Naive B cell (primary cell): Measurements from ENCODE around the gene GPR89B. TPM values are rescaled to one million over a fixed set of nuclear protein-coding genes. Genes with fewer than 3 reads are reported as not detected.
"Not testable (repeated sequence)": the region's sequence is repeated elsewhere in the genome, so short reads cannot be mapped to it uniquely, and the experiment has no call there.

Experiments used
- ATAC-seq, 2 donors: fragments of 150-1000 bp; cut with Tn5 transposase; 2 replicates each; pipeline ENCODE4 v1.10.0; 2021; ENCODE audit warnings: low read depth in 2 of 2, mild to moderate bottlenecking in 2 of 2, moderate library complexity in 2 of 2
- DNase-seq: peaks from one replicate; pipeline ENCODE4 v3.0.0; 2022
- H3K27ac Mint-ChIP-seq, 6 donors: one replicate each; pipeline ENCODE4 v1.8.0; 2020 to 2022; ENCODE audit warnings: mild to moderate bottlenecking in 6 of 6, mixed read lengths in 6 of 6, moderate library complexity in 5 of 6, inconsistent platforms in 2 of 6
- H3K27me3 Mint-ChIP-seq, 3 donors: one replicate each; pipeline ENCODE4 v1.8.0; 2021 to 2022; ENCODE audit warnings: mixed read lengths in 3 of 3, mild to moderate bottlenecking in 1 of 3
- H3K36me3 Mint-ChIP-seq, 2 donors: one replicate each; pipeline ENCODE4 v1.8.0; 2020 to 2022; ENCODE audit warnings: mixed read lengths in 2 of 2, inconsistent platforms in 1 of 2, mild to moderate bottlenecking in 1 of 2
- H3K4me1 Mint-ChIP-seq, 3 donors: one replicate each; pipeline ENCODE4 v1.8.0; 2020 to 2022; ENCODE audit warnings: mixed read lengths in 3 of 3, inconsistent platforms in 1 of 3, mild to moderate bottlenecking in 1 of 3, moderate library complexity in 1 of 3
- H3K4me3 Mint-ChIP-seq, 8 donors: one replicate each; pipeline ENCODE4 v1.8.0; 2020 to 2022; ENCODE audit warnings: mild to moderate bottlenecking in 8 of 8, mixed read lengths in 8 of 8, moderate library complexity in 8 of 8, inconsistent platforms in 2 of 8
- H3K9me3 Mint-ChIP-seq, 7 donors: one replicate each; pipeline ENCODE4 v1.8.0; 2020 to 2022; ENCODE audit warnings: mixed read lengths in 7 of 7, mild to moderate bottlenecking in 5 of 7, inconsistent platforms in 2 of 7, moderate library complexity in 1 of 7
- polyA plus RNA-seq, 6 donors: library from polyadenylated mRNA; unstranded; fragments of 300-500 nt; fragmentation: Illumina TruSeq; gene quantifications; one replicate each; pipeline ENCODE4 v1.2.3, GENCODE V29; 2021; ENCODE audit warnings: low read depth in 6 of 6

The GPR89B gene
- polyA plus RNA-seq, 6 donors from 2014 or later: 10.5 to 19.0 (median 12.8) TPM

GRCh38 chr1:147907786-147908509, 20.3 kb upstream of the GPR89B start:
- H3K27me3 Mint-ChIP-seq: peaks cover 13 to 29% (median 24%) of the 10 kb centered on the region in 3 donors
- H3K4me3 Mint-ChIP-seq: no peak overlapping the region
- ATAC-seq (no peak), DNase-seq (no peak)
- no peaks in the 10 kb centered on the region for H3K36me3 Mint-ChIP-seq
- H3K9me3 Mint-ChIP-seq: no peaks in the 10 kb centered on the region
- no peaks in the 10 kb centered on the region for H3K4me1 Mint-ChIP-seq
- H3K27ac Mint-ChIP-seq: no peak overlapping the region

- ATAC-seq (no peak), DNase-seq (no peak)
- Mint-ChIP-seq H3K27ac (no peak overlapping the region), H3K9me3 (no peaks in the 10 kb centered on the region), H3K36me3 (no peaks in the 10 kb centered on the region), H3K4me1 (no peaks in the 10 kb centered on the region), H3K27me3 (peaks cover 28 to 62% (median 60%) of the 10 kb centered on the region in 3 donors), H3K4me3 (no peak overlapping the region)
These were observed 15.7 kb upstream of the GPR89B start for GRCh38 chr1:147912553-147912952.

DNA sequence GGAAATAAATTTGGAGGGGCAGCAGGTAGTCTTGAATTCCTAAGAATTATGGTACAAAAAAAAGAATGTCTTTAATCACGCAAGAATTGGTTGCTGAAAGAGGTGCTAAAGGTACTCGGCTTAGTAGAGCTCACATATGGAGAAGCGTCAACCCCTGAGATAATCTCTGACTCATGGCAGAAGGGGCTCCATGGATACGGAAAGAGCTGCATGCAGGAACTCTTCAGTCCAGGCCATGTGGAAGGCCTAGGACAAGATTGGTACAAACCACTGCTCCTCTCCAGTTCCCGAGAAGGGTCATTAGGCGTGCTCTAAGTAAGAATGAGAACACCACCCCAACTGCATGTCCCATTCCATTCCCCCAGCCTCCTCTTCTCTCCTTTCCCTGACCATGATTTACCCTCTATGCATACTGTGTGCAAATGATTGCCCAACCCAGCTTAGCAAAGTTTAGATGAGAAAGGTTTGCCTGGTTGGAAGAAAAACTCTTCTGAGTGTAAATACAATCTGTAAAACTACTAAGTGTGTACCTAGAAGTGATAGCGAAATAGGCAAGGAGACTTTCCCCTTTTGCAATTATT, 14.8 kb upstream of the GPR89B start:
- DNase-seq (no peak), ATAC-seq (no peak)
- no peak overlapping the region for H3K27ac Mint-ChIP-seq
- H3K4me3 Mint-ChIP-seq: no peak overlapping the region
- H3K9me3 Mint-ChIP-seq: no peaks in the 10 kb centered on the region
- no peaks in the 10 kb centered on the region for H3K4me1 Mint-ChIP-seq
- peaks cover 31 to 61% (median 57%) of the 10 kb centered on the region in 3 donors for H3K27me3 Mint-ChIP-seq
- H3K36me3 Mint-ChIP-seq: no peaks in the 10 kb centered on the region

GRCh38 chr1:147919896-147920295, 8.3 kb upstream of the GPR89B start:
- Mint-ChIP-seq H3K4me1 (no peaks in the 10 kb centered on the region), H3K27me3 (peaks cover 19 to 28% (median 25%) of the 10 kb centered on the region in 3 donors), H3K36me3 (no peaks in the 10 kb centered on the region), H3K4me3 (no peak overlapping the region), H3K27ac (peak overlapping the region in 1 of 6 donors; percentile 60), H3K9me3 (no peaks in the 10 kb centered on the region)
- no peak for DNase-seq
- ATAC-seq: no peak

GRCh38 chr1:147924813-147925212, 3.4 kb upstream of the GPR89B start:
- ATAC-seq: no peak
- Mint-ChIP-seq H3K4me1 (peaks cover 0 to 3% (median 0%) of the 10 kb centered on the region in 3 donors), H3K27me3 (peaks cover 0 to 8% (median 2%) of the 10 kb centered on the region in 3 donors), H3K9me3 (no peaks in the 10 kb centered on the region), H3K4me3 (no peak overlapping the region), H3K36me3 (no peaks in the 10 kb centered on the region), H3K27ac (no peak overlapping the region)
- DNase-seq: no peak

DNA sequence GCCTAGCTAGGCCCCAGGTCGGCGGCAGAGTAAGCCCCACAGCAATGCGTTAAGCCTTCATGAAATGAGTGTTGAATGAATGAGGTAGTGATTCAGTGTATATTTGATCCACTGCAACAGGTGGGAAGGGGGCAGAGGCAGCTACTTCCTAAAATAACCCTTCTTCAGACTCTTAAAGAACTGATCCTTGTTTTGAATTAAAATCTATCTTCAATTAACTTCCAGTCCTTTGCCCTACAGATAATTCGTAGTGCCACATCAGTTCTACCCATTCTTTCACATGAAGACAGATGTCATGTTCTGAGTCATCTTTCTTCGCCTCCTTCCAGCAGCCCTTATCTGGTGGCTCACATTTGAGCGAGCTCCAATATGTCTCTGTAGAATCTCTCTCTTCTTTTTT, 1.0 kb upstream of the GPR89B start:
- not testable (repeated sequence) for H3K27me3 Mint-ChIP-seq, H3K4me3 Mint-ChIP-seq

DNA sequence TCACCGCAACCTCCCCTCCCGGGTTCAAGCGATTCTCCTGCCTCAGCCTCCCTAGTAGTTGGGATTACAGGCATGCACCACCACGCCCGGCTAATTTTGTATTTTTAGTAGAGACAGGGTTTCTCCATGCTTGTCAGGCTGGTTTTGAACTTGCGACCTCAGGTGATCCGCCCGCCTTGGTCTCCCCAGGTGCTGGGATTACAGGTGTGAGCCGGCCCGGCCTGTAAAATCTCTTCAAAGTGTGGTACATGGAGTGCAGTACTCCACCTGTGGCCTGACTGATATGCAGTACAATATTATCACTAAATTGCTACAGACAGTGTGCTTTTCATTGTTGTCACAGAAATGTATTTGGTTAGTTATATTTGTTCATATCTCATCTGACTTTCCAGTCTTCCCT, 531 bp upstream of the GPR89B start:
- H3K36me3 Mint-ChIP-seq, H3K9me3 Mint-ChIP-seq, DNase-seq, H3K4me3 Mint-ChIP-seq, H3K27me3 Mint-ChIP-seq, ATAC-seq: not testable (repeated sequence)
- Mint-ChIP-seq H3K27ac (peak overlapping the region in 1 of 6 donors; percentile 59), H3K4me1 (peaks cover 12 to 13% (median 13%) of the 10 kb centered on the region in 3 donors)

More for the DNA sequence above, 1.0 kb upstream of the GPR89B start:
- not testable (repeated sequence) for ATAC-seq, H3K36me3 Mint-ChIP-seq, DNase-seq, H3K27ac Mint-ChIP-seq, H3K9me3 Mint-ChIP-seq
- H3K4me1 Mint-ChIP-seq: peaks cover 11 to 13% (median 12%) of the 10 kb centered on the region in 3 donors

DNA sequence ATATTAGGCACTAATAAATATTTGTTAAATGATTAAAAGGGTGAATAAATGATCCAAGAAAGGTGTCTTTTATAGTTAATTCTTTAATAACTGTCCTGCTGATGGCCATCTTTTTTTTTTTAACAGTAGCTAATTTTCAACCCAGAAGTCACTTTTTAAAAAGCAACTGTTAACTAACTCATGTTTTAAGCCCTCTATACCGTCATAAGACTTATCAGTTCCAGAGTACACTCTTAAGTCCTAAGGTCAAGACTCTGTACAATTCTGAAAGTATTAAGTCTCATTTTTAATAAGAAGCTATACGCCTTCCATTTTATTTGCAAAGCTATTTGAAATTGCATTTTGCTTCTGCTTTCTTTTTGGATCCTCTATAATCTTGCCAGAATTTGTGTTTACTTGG, 2.9 kb downstream of the GPR89B start:
- H3K27ac Mint-ChIP-seq, H3K36me3 Mint-ChIP-seq, H3K27me3 Mint-ChIP-seq, H3K9me3 Mint-ChIP-seq, DNase-seq, ATAC-seq: not testable (repeated sequence)
- H3K4me1 Mint-ChIP-seq: peaks cover 12 to 16% (median 13%) of the 10 kb centered on the region in 3 donors
- H3K4me3 Mint-ChIP-seq: peak overlapping the region in 3 of 8 donors; percentile 43 to 83 (median 59)

GRCh38 chr1:147935296-147935695, 7.1 kb downstream of the GPR89B start:
- not testable (repeated sequence) for H3K27me3 Mint-ChIP-seq, H3K4me3 Mint-ChIP-seq, H3K9me3 Mint-ChIP-seq, H3K36me3 Mint-ChIP-seq, ATAC-seq, DNase-seq, H3K27ac Mint-ChIP-seq
- peaks cover 8 to 14% (median 8%) of the 10 kb centered on the region in 3 donors for H3K4me1 Mint-ChIP-seq

GRCh38 chr1:147940456-147940855, 12.2 kb downstream of the GPR89B start:
- H3K9me3 Mint-ChIP-seq, H3K4me1 Mint-ChIP-seq, ATAC-seq, DNase-seq, H3K27me3 Mint-ChIP-seq, H3K27ac Mint-ChIP-seq, H3K36me3 Mint-ChIP-seq, H3K4me3 Mint-ChIP-seq: not testable (repeated sequence)

GRCh38 chr1:147942563-147942962, 14.3 kb downstream of the GPR89B start:
- H3K27me3 Mint-ChIP-seq, DNase-seq, H3K4me1 Mint-ChIP-seq, ATAC-seq, H3K4me3 Mint-ChIP-seq, H3K9me3 Mint-ChIP-seq, H3K36me3 Mint-ChIP-seq, H3K27ac Mint-ChIP-seq: not testable (repeated sequence)

DNA sequence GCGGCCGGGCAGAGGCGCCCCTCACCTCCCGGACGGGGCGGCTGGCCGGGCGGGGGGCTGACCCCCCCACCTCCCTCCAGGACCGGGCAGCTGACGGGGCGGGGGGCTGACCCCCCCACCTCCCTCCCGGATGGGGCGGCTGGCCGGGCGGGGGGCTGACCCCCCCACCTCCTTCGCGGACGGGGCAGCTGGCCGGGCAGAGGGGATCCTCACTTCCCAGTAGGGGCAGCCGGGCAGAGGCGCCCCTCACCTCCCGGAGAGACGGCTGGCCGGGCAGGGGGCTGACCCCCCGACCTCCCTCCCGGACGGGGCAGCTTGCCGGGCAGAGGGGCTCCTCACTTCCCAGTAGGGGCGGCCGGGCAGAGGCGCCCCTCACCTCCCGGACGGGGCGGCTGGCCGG, 21.3 kb downstream of the GPR89B start:
- H3K9me3 Mint-ChIP-seq, ATAC-seq, H3K27ac Mint-ChIP-seq, DNase-seq, H3K4me3 Mint-ChIP-seq, H3K27me3 Mint-ChIP-seq, H3K36me3 Mint-ChIP-seq: not testable (repeated sequence)
- H3K4me1 Mint-ChIP-seq: peaks cover 0 to 17% (median 5%) of the 10 kb centered on the region in 3 donors

- not testable (repeated sequence) for H3K27me3 Mint-ChIP-seq, H3K36me3 Mint-ChIP-seq, H3K9me3 Mint-ChIP-seq, H3K4me3 Mint-ChIP-seq, ATAC-seq, H3K4me1 Mint-ChIP-seq, H3K27ac Mint-ChIP-seq, DNase-seq
These were observed 30.7 kb downstream of the GPR89B start for GRCh38 chr1:147958906-147959305.

- not testable (repeated sequence) for H3K27ac Mint-ChIP-seq, H3K27me3 Mint-ChIP-seq, H3K4me1 Mint-ChIP-seq, H3K9me3 Mint-ChIP-seq, H3K4me3 Mint-ChIP-seq, DNase-seq, ATAC-seq, H3K36me3 Mint-ChIP-seq
These were observed 31.5 kb downstream of the GPR89B start for GRCh38 chr1:147959680-147960079.
